Activated T-helper 1 cell treated with anti-CD3 and anti-CD28 coated beads, Interleukin-12 subunit alpha, Interleukin-12 subunit beta, Interleukin-2, Interleukin-4 antibody, amounts not matched to agents 30 ng/mL and 10 ng/mL and 1 ng/mL, durations not matched to agents 14 hours and 24 hours and 36 hours (primary cell): ENCODE data around the gene LAMC1. TPM values are rescaled to one million over a fixed set of nuclear protein-coding genes. Genes with fewer than 3 reads are reported as not detected.

Source experiments
- DNase-seq: peaks from one replicate; pipeline ENCODE4 v3.0.0; 2021; ENCODE audit warnings: low spot score
- H3K27ac Mint-ChIP-seq: one replicate; pipeline ENCODE4 v1.8.0; 2021; ENCODE audit warnings: mild to moderate bottlenecking, mixed read lengths
- H3K27me3 Mint-ChIP-seq: one replicate; pipeline ENCODE4 v1.8.0; 2022; ENCODE audit warnings: mild to moderate bottlenecking, moderate library complexity, mixed read lengths; ENCODE audit not compliant: insufficient read depth
- H3K36me3 Mint-ChIP-seq: one replicate; pipeline ENCODE4 v1.8.0; 2021; ENCODE audit warnings: low read depth, mixed read lengths
- H3K4me1 Mint-ChIP-seq: one replicate; pipeline ENCODE4 v1.8.0; 2021; ENCODE audit warnings: low read depth, mixed read lengths
- H3K4me3 Mint-ChIP-seq: one replicate; pipeline ENCODE4 v1.8.0; 2021; ENCODE audit warnings: mild to moderate bottlenecking, moderate library complexity, mixed read lengths
- H3K9me3 Mint-ChIP-seq: one replicate; pipeline ENCODE4 v1.8.0; 2021; ENCODE audit warnings: mixed read lengths
- intact Hi-C: fragments of 100-400 bp; cut with micrococcal nuclease; formaldehyde crosslinking; loops from one replicate; pipeline ENCODE4 v1.15.1; 2024
- total RNA-seq: library from RNA; stranded (reverse); gene quantifications from 2 replicates; pipeline ENCODE4 v1.2.3, GENCODE V29; 2022

Gene LAMC1
- total RNA-seq, 1 donor from 2014 or later: 0.49 TPM

DNA sequence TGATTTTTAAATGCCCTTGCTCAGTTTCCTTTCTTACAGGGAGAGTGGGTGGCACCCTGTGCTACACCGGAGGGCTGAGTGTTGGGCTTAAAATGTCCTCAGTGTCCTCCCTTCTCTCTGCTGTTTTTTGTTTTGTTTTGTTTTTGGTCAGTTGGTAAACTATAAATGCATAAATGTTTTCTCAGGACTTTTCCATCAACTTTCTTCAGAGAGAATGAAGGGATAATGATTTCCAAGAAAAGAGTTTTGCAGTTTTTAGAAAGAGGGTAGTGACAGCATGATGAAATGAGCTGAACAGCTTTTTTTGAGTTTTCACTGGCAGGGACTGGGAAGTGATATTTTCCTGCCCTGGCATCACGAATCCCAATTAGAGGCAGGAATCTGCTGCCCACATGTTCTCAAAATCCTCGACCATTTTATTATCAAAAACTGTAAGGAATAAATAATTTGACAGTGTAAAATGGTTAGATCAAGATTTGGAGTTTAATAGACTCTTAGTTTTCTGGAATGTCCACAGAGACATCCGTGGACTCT, 15.2 kb downstream of the LAMC1 start:
- Mint-ChIP-seq H3K36me3 (no peaks in the 10 kb centered on the region), H3K4me1 (peaks cover under 1% of the 10 kb centered on the region), H3K9me3 (no peaks in the 10 kb centered on the region), H3K27ac (no peak overlapping the region), H3K27me3 (peaks cover 62% of the 10 kb centered on the region), H3K4me3 (no peak overlapping the region)
- DNase-seq: no peak
- intact Hi-C loops: no loop called here

DNA sequence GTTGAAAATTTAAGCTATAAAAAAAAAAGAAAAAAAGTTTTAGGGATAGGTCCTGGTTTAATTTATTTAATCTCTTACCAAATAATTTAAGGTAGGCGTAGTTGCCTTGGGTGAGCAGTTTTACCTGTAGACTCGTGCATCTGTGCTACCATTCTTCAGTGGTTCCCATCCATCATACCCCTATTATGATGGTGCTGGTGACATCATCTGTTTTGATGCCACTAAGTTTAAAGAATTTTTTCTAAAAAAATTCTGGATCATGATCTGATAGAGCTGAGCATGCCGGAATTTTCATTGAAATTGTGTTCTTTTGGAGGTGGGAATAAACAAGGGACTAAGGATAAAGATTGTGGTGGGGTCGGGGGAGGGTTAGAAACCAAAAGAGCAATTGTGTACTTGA, 15.7 kb downstream of the LAMC1 start:
- Mint-ChIP-seq H3K36me3 (no peaks in the 10 kb centered on the region), H3K4me1 (no peaks in the 10 kb centered on the region), H3K9me3 (no peaks in the 10 kb centered on the region), H3K4me3 (no peak overlapping the region), H3K27ac (no peak overlapping the region), H3K27me3 (peaks cover 59% of the 10 kb centered on the region)
- intact Hi-C loops: no loop called here
- DNase-seq: no peak

DNA sequence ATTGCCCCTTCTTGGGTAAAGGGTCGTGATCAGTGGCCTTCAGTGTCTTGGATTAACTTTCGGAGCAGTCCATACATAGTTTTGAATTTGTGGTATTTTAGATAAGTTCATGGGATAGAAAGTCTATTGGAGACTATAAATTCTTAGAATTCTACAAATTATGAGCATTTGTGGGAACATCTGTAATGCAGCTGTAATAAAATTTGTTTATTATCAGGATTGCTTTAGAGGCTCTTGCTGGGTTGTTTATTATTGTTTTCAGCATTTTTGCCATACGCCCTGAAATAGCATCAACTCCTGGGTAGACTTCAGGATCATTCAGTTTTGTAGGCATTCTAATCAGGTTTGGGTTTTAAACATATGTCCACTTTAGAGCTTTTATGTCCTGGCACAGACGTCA, 16.1 kb downstream of the LAMC1 start:
- Mint-ChIP-seq H3K9me3 (no peaks in the 10 kb centered on the region), H3K27ac (no peak overlapping the region), H3K36me3 (no peaks in the 10 kb centered on the region), H3K4me1 (no peaks in the 10 kb centered on the region), H3K4me3 (no peak overlapping the region), H3K27me3 (peaks cover 63% of the 10 kb centered on the region)
- intact Hi-C loops: no loop called here
- no peak for DNase-seq

DNA sequence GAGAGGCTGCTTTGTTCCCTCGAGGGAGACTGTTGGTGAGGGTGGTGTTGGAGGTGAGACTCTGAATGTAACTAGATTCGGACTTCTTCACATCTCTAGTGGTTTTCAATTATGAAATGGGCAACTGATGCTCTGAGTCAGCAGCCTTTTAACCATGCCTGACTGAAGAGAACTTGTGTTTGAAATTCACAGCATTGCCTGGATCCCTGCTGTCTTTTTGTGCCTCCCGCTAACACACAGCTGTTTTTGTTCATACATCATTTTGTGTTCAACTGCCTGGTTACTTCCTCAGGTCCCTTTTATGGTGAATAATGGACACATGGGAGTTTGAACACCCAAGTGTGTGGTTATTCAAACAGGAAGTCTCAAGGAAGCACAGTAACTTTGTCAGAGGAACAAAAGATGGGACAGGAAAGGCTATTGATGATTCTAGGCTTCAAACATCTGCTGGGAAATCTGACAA, 16.8 kb downstream of the LAMC1 start:
- Mint-ChIP-seq H3K27ac (no peak overlapping the region), H3K4me3 (no peak overlapping the region), H3K9me3 (no peaks in the 10 kb centered on the region), H3K27me3 (peaks cover 67% of the 10 kb centered on the region), H3K4me1 (no peaks in the 10 kb centered on the region), H3K36me3 (no peaks in the 10 kb centered on the region)
- intact Hi-C loops: no loop called here
- DNase-seq: no peak

DNA sequence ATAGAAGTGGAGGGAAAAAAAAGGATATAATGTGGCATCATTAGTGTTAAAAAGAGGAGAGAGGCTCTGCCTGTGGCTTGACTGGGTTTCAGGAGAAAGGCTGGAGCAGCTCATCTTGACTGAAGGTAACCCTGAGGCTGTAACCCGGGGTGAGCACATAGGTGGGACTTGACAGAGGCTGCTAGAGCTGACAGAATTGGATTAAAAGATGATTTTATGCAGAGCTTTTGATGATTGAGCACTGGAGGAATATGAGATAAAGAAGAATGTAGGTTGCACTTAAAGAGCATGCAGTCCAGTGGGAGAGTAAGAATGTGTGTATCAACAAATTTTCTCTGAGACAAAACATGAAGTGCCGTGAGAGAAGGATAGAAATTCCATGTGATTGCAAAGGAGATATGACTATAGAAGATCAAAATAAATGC, 17.3 kb downstream of the LAMC1 start:
- Mint-ChIP-seq H3K4me1 (no peaks in the 10 kb centered on the region), H3K27ac (no peak overlapping the region), H3K4me3 (no peak overlapping the region), H3K36me3 (no peaks in the 10 kb centered on the region), H3K27me3 (peaks cover 67% of the 10 kb centered on the region), H3K9me3 (no peaks in the 10 kb centered on the region)
- intact Hi-C loops: no loop called here
- no peak for DNase-seq

DNA sequence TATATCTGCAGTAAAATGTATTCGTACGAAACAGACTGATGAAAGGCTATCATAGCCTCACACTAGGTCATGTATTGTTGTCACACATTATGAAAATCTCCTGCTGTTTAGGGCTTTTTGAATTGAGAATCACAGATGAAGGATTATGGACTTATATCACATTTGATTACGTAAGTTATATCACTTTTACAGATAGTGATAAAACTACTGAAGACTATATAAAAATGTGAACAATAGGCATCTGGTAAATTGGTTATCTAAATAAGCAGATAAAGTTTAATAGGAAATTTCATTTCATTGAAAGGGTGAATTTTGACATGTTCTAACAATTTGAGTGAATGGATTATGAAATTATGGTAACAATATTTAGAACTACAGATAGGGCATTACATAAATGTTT, 20.0 kb downstream of the LAMC1 start:
- H3K4me1 Mint-ChIP-seq: no peaks in the 10 kb centered on the region
- intact Hi-C loops: no loop called here
- H3K36me3 Mint-ChIP-seq: no peaks in the 10 kb centered on the region
- no peak overlapping the region for H3K4me3 Mint-ChIP-seq
- peaks cover 67% of the 10 kb centered on the region for H3K27me3 Mint-ChIP-seq
- DNase-seq: no peak
- no peaks in the 10 kb centered on the region for H3K9me3 Mint-ChIP-seq
- no peak overlapping the region for H3K27ac Mint-ChIP-seq

DNA sequence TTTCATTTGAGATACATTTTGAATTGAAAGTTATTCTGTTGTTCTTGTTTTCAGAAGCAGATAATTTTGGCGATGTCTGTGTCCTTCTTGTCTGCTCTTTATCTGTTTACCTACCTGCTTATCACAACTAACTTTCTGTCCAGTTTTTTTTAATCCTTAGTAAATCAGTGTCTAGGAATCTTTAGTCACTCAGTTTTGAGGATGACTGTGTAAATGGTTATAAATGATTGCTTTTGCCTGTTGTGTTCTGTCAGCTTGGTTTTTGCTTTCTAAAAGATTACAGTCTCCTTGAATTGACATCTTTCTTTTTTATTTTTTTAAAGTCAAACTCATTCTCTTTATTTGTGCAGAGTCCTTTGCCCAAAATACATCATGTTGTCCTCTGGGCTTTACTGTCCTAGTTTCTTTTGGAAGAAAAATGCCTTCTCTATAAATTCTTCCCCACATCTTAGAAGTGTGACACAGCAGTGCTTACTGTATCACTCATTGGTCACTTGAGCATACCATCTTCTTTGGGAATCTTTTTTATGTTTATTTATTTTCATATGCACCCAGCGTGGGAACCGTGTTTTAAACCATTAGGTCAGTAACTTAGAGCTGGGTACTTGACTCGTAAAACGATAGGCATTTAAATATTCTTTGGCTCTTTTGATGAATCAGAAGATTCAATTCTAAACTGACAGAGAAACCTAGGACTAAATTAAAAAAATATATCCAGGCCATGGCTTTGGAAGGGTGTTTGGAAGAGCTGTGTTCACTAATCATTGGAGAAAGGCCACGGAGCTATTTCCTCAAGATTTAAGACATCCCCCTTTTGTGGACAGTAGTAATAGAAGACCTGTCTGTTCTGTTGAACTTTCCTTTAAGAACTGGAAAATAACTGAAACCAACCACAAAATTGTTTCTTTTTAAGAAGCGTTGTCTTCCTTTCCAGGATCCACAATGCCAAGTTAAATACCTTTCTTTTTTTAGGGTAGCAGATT, 20.9 kb downstream of the LAMC1 start:
- Mint-ChIP-seq H3K4me3 (no peak overlapping the region), H3K9me3 (no peaks in the 10 kb centered on the region), H3K4me1 (no peaks in the 10 kb centered on the region), H3K27me3 (peaks cover 65% of the 10 kb centered on the region), H3K27ac (no peak overlapping the region), H3K36me3 (no peaks in the 10 kb centered on the region)
- intact Hi-C loops: no loop called here
- no peak for DNase-seq

DNA sequence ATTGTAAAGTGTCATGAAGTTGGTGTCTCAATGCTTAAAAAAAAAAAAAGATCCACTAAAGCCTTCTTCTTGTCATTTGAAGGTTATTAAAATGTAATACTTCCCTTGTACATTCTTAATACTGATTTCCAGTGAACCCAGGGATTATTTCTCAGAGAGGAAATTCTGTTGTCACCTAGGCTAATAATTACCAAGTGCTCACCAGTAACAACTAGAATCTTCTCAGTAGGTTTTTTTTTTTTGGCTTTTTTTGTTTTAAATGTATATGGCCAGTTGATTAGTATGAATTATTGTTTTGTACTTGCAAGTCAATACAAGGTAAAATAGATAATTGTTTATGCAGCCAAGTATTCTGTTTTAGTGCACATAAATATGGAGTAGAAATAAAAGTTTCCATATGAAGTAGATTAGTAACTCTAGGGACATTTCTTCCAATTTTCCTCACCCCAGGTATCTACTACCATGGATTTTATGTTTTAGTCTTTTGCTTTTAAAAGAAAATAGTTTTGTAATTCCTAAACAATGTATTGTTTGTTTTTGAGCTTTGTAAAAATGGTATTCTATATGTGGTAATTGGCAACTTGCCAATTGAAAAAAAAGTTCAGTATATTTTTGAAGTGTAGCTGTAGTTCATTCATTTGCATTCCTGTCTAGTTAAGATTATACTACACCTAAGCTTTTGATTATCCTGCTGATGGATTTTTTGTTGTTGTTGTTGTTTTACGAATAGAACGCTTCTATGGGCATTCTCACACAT, 21.9 kb downstream of the LAMC1 start:
- H3K27ac Mint-ChIP-seq: no peak overlapping the region
- no peak overlapping the region for H3K4me3 Mint-ChIP-seq
- no peaks in the 10 kb centered on the region for H3K4me1 Mint-ChIP-seq
- H3K36me3 Mint-ChIP-seq: no peaks in the 10 kb centered on the region
- peaks cover 60% of the 10 kb centered on the region for H3K27me3 Mint-ChIP-seq
- intact Hi-C loops: no loop called here
- DNase-seq: no peak
- H3K9me3 Mint-ChIP-seq: no peaks in the 10 kb centered on the region

DNA sequence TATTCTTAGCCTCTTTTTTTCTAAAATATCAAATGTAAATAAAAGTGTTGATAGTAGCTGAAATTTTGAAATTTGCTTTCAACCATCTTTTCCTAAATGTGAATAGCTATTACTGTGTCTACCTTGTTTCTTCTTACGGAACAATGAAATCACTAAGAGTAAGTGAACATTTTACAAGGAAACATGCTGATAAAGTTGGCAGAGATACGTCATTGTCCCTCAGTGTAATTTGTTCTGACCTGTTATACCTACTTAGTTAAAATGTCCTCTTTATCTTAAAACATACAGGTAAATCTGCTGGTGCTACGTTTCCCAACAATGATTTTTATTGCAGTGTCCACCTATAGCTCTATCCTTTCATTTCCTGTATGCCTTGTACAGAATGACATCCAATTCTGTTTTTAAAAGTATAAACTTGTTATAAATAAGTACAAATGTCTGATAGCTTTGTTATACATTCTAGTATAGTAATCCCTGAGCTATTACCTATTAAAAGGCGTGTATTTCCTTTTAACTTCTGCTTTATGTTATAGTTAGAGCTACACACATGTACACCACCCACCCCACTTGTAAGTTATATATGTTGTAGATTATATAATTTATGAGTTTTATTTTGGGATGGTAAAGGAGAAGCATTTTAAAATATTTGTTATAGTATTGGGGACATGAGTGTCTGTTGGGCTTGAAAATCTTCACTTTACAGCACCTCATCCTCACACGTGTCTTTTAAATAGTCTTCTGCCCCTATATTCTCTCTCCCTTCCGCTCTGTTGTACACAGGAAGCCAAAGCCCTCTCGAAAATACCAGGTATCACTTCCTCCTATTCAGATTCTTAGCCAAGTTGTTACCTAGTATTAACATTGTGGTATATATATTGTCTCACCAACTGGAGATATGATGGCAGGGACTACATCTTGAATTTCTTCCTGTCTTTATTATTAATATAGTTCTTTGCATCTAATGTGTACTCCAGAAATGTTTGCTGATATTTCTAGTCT, 25.2 kb downstream of the LAMC1 start:
- no peak for DNase-seq
- intact Hi-C loops: no loop called here
- Mint-ChIP-seq H3K27ac (no peak overlapping the region), H3K27me3 (peaks cover 38% of the 10 kb centered on the region), H3K36me3 (no peaks in the 10 kb centered on the region), H3K4me3 (no peak overlapping the region), H3K9me3 (no peaks in the 10 kb centered on the region), H3K4me1 (no peaks in the 10 kb centered on the region)

DNA sequence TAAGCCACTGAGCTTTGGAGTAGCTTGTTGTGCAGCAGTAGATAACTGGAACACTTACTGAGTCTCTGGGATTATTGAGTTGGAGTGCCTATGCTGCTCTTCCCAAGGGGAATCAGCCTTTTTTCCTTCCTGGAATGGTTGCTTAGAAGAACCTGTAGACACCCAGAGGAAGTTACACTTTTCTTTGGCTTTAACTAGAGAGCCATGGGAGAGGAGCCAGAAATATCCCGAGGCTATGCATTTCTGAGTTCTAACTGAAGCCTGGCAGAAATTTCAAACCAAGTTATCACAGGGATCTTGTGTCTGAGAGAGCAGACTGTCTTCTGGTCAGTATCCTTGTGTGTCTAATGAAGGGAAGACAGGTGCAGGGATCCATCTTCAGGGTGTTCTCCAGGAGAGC, 28.3 kb downstream of the LAMC1 start:
- H3K27ac Mint-ChIP-seq: no peak overlapping the region
- no peaks in the 10 kb centered on the region for H3K4me1 Mint-ChIP-seq
- no peak for DNase-seq
- H3K27me3 Mint-ChIP-seq: peaks cover 18% of the 10 kb centered on the region
- no peaks in the 10 kb centered on the region for H3K9me3 Mint-ChIP-seq
- no peak overlapping the region for H3K4me3 Mint-ChIP-seq
- no peaks in the 10 kb centered on the region for H3K36me3 Mint-ChIP-seq
- intact Hi-C loops: no loop called here

DNA sequence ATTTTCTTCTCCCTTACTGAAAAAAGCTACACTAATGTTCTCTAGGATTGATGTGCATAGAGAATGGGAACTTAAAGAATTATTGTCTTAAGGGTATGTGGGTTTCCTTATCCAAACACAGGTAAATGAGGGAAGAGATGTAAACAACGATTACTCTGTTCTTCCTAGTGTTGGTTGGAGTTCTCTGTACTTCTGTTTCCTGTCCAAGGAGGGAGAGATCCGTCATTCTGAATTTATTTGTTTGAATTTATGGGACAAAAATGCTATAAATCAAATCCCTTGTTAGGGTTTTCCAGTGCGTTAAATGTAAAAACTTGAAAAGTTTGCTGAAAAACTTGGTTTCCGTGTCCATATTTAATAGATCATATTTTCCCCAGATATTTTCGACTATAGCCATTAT, 29.6 kb downstream of the LAMC1 start:
- Mint-ChIP-seq H3K27ac (no peak overlapping the region), H3K4me3 (no peak overlapping the region), H3K36me3 (no peaks in the 10 kb centered on the region), H3K4me1 (no peaks in the 10 kb centered on the region), H3K27me3 (peaks cover 16% of the 10 kb centered on the region), H3K9me3 (no peaks in the 10 kb centered on the region)
- intact Hi-C loops: no loop called here
- no peak for DNase-seq

DNA sequence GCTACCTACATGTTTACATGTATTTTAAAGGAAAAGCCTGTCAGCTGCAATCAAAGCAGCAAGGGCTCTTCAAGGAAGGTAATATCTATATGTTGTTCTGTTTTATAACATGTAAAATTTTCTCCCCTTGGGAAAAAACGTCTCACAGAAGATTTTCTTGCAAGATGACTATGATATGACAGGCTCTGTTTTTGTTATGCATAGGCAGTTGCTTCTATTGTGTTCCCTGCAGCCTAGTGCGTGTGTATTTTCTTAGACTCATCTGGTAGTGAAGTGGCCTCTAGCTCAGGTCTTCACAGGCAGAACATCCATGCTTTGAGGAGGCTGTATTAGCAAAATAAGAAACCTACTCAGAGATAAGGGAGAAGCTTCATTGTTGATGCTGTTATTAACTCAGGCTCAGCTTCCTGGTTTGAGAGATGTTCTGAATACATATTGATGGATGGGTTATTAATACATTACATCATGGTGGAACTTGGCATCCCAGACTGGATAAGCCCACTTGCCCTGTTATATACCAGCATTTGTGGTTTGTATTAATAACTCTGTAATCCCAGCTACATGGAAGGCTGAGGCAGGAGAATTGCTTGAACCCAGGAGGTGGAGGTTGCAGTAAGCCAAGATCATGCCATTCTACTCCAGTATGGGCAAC, 35.8 kb downstream of the LAMC1 start:
- intact Hi-C loops: no loop called here
- Mint-ChIP-seq H3K4me1 (no peaks in the 10 kb centered on the region), H3K36me3 (no peaks in the 10 kb centered on the region), H3K4me3 (no peak overlapping the region), H3K27ac (no peak overlapping the region), H3K27me3 (peaks cover 8% of the 10 kb centered on the region), H3K9me3 (no peaks in the 10 kb centered on the region)
- DNase-seq: no peak
